K562 (cell line): ENCODE results near the gene PDGFC.

Experiments used
- CREM ChIP-seq: IDR thresholded peaks from 2 replicates; pipeline ENCODE4 v1.6.1; 2014; ENCODE audit warnings: antibody characterized with exemption, low read depth
- MITF ChIP-seq: IDR thresholded peaks from 2 replicates; pipeline ENCODE4 v1.6.1; 2014; ENCODE audit warnings: antibody characterized with exemption
- NFRKB ChIP-seq: fragments of 450-650 bp; IDR thresholded peaks from 2 replicates; pipeline ENCODE4 v1.6.1; 2016; ENCODE audit warnings: low read depth
- NR4A1 ChIP-seq, 2 experiments: fragments of 250-450 bp in 1 of 2; fragments of 450-650 bp in 1 of 2; sonication (Bioruptor Pico) in 1 of 2; IDR thresholded peaks; 2 replicates each; pipeline versions ENCODE4 v1.4.0 to v1.6.1; 2016 to 2020; ENCODE audit warnings: mild to moderate bottlenecking in 2 of 2, missing compliant biosample characterization in 1 of 2, missing genetic modification characterization in 1 of 2, moderate library complexity in 1 of 2
- POLR2A ChIP-seq: fragments of 450-650 bp; conservative IDR thresholded peaks from 2 replicates; pipeline ENCODE4 v1.6.1; 2016
- RBBP5 ChIP-seq: fragments of 200-600 bp; sonication (generic); IDR thresholded peaks from 2 replicates; pipeline ENCODE4 v1.6.1; 2012; ENCODE audit warnings: borderline replicate concordance, mild to moderate bottlenecking, low read length, control low read depth, inconsistent platforms; ENCODE audit not compliant: insufficient read depth, poor library complexity, severe bottlenecking
- ZNF140 ChIP-seq: fragments of 250-450 bp; sonication (Bioruptor Pico); IDR thresholded peaks from 2 replicates; pipeline ENCODE4 v1.8.0; 2021; ENCODE audit warnings: moderate library complexity, mild to moderate bottlenecking, inconsistent platforms
- ZNF253 ChIP-seq: fragments of 250-450 bp; sonication (Bioruptor Pico); conservative IDR thresholded peaks from 2 replicates; pipeline ENCODE4 v1.6.1; 2021; ENCODE audit warnings: mild to moderate bottlenecking
- TF ChIP-seq, protein P1 (sequence below), 3 experiments: IDR thresholded peaks in 2 of 3; conservative IDR thresholded peaks in 1 of 3; 2 replicates each; pipeline ENCODE4 v1.5.1; 2011 to 2012; ENCODE audit warnings: low read length in 3 of 3, mild to moderate bottlenecking in 3 of 3, control low read depth in 2 of 3, improper control_type of control experiment in 1 of 3, inconsistent platforms in 1 of 3, low read depth in 1 of 3, mixed read lengths in 1 of 3, moderate library complexity in 1 of 3; ENCODE audit not compliant: insufficient read depth in 2 of 3

GRCh38 chr4:156746111-156746510, 225.5 kb downstream of the PDGFC start:
- TF ChIP-seq NFRKB (no peak), RBBP5 (no peak), POLR2A (no peak), ZNF140 (CRISPR knock-in tag) (no peak), NR4A1 (CRISPR knock-in tag; IDR thresholded peaks at IDR 0.05) (no peak), NR4A1 (tag; IDR thresholded peaks at IDR 0.05) (no peak), MITF (no peak), CREM (no peak), ZNF253 (CRISPR knock-in tag) (no peak)
- TF ChIP-seq, protein P1, sequence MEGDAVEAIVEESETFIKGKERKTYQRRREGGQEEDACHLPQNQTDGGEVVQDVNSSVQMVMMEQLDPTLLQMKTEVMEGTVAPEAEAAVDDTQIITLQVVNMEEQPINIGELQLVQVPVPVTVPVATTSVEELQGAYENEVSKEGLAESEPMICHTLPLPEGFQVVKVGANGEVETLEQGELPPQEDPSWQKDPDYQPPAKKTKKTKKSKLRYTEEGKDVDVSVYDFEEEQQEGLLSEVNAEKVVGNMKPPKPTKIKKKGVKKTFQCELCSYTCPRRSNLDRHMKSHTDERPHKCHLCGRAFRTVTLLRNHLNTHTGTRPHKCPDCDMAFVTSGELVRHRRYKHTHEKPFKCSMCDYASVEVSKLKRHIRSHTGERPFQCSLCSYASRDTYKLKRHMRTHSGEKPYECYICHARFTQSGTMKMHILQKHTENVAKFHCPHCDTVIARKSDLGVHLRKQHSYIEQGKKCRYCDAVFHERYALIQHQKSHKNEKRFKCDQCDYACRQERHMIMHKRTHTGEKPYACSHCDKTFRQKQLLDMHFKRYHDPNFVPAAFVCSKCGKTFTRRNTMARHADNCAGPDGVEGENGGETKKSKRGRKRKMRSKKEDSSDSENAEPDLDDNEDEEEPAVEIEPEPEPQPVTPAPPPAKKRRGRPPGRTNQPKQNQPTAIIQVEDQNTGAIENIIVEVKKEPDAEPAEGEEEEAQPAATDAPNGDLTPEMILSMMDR (IDR thresholded peaks at IDR 0.05 in 2 of 3, conservative IDR thresholded peaks at IDR 0.05 in 1 of 3; ENCODE audit: insufficient read depth in 2 of 3, low read depth in 1 of 3, low read length in 3 of 3): no peak
